GM12873 (cell line): ENCODE results near the gene ACAD10.

Experiments
- TF ChIP-seq, protein P1 (sequence below): IDR thresholded peaks from 2 replicates; pipeline ENCODE4 v1.5.1; 2012; ENCODE audit warnings: low read depth, mild to moderate bottlenecking, moderate library complexity, low read length, control low read depth; ENCODE audit not compliant: insufficient read depth; ENCODE audit errors: missing control alignments

ACAD10 gene

DNA sequence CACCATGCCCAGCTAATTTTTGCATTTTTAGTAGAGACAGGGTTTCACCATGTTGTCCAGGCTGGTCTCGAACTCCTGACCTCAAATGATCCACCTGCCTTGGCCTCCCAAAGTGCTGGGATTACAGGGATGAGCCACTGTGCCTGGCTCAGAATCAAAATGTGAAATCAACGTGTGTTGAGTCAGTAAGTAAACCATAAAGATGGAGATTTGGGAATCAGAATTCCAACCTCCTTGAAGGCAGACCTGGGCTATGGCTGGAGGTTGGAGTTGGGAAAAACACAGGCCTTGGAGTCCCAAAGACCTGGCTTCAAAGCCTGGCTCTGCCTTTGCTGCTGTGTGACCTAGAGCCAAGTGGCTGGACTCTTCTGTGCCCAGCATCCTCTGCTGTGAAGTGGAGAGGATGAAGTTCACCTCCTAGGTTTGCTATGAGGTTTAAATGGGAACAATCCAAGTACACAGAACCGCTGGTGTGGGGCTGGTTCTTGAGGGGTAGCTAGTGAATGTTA, 91.0 kb downstream of the ACAD10 start:
- TF ChIP-seq, protein P1, sequence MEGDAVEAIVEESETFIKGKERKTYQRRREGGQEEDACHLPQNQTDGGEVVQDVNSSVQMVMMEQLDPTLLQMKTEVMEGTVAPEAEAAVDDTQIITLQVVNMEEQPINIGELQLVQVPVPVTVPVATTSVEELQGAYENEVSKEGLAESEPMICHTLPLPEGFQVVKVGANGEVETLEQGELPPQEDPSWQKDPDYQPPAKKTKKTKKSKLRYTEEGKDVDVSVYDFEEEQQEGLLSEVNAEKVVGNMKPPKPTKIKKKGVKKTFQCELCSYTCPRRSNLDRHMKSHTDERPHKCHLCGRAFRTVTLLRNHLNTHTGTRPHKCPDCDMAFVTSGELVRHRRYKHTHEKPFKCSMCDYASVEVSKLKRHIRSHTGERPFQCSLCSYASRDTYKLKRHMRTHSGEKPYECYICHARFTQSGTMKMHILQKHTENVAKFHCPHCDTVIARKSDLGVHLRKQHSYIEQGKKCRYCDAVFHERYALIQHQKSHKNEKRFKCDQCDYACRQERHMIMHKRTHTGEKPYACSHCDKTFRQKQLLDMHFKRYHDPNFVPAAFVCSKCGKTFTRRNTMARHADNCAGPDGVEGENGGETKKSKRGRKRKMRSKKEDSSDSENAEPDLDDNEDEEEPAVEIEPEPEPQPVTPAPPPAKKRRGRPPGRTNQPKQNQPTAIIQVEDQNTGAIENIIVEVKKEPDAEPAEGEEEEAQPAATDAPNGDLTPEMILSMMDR, result no peak

DNA sequence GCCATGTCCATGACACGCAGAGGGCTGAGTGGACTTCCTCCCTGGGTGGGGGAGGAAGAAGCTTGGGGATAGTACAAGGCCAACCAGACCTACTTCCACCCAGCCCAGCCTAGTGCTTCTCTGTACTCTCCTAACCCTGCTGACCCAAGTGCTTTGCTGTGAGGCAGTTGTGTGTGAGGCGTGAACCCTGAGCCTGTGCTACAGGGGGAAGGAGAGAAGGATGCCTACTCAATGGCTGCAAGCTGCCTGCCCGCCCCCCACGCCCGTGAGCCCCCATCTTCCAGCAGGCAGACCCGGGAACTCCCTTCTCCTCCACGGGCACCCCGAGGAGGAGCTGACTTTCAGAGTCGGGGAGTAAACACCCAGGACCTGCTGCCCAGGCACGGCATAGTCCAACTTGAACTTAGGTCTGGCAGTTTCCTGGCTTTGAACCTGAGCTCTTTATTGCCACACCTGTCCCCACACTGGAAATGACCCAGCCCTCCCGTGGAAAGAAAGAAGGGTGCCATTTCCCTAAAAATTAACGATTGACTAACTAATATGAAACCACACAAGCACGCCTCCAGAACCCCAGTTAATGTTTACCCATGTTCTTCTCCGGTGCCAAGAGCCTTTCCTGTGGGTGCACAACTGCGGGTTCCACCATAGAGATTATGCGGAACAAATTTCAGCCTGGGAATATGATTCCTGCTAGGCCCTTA, 91.6 kb downstream of the ACAD10 start:
- TF ChIP-seq, protein P1, result no peak

DNA sequence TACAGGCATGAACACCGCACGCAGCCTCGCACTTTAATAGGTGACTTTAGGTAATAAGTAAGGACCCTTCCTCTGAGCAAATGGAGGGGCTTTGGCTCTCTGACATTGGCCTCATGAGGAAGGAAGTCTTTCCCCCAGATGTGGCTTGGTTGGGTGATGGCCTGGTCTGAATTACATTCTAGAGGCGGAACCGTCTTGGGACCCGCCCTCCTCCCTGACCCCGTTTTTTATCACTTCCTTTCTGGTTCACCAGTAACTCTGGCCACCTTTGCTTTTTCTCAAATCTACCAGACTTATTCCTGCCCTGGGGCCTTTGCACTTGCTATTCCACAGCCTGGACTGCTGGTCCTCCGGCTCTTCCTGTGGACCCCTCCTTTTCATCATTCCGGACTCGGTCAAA, 94.3 kb downstream of the ACAD10 start:
- TF ChIP-seq, protein P1, result no peak

DNA sequence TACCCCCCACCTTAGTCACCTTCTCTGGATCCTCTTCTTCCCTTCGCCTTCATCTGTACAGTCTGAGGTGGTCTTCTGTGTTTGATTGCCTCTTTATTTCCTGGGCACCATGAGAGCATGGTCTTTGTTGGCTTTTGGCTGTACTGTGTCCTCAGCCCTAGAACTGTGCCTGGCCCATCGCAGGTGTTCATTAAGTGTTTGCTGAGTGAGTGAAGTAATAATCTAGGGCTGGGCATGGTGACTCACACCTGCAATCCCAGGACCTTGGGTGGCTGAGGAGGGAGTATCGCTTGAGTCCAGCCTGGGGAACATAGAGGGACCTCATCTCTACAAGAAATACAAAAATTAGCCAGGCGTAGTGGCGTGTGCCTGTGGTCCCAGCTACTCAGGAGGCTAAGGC, 94.8 kb downstream of the ACAD10 start:
- TF ChIP-seq, protein P1, result no peak

DNA sequence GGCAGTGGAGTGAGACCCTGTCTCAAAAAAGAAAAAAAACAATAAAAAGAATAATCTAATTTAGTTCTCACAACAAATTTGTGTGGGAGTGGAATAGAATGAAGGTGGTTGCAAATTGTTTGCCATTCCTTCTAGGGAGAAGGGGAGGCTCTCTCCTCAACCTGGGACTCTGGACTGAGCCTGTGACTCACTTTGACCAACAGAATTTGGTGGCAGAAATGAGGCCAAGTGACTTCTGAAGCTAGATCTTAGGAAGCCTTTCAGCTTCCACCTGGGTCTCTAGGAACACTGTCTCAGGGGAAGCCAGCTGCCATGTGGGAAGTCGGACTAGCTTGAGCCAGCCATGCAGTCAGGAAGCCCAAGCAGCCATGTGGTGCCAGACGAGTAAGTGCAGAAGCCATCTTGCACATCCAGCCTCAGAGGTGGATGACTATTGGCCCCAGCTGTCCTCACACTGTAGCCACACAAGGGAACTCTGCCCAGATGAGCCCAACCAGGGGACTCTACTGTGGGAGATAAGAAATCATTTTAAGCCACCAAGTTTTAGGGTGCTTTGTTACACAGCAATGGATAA, 95.3 kb downstream of the ACAD10 start:
- TF ChIP-seq, protein P1, result no peak

DNA sequence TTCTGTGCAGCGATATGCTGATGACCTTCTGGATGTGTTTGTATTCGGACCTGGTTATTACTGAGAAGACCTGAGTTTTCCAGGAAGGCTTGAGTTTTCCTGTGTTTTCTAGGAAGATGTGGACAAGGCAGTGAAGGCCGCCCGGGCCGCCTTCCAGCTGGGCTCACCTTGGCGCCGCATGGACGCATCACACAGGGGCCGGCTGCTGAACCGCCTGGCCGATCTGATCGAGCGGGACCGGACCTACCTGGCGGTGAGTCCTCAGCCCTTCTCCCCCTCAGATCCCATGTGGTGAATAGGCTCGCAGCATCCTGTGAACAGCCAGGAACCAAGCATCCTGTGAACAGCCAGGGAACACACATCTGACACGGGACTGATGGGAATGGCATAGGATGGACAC, 97.2 kb downstream of the ACAD10 start:
- TF ChIP-seq, protein P1, result no peak

DNA sequence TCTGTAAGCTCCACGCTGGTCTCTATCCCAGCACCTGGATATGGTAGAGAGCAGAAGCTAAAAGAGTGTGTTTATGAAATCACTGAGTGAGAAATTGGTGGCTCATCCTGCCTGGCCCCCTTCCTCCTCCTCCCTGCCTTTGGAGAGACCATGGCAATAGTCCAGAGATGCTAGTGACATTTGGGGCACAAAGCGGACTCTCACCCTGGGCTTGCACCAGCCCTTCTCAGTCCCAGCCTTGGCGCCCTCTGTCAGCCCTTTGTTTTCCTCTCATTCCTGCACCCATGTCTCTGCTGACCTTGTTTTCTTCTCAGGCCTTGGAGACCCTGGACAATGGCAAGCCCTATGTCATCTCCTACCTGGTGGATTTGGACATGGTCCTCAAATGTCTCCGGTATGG, 99.1 kb downstream of the ACAD10 start:
- TF ChIP-seq, protein P1, result no peak
